Neural cell (in vitro differentiated cells): ENCODE measurements around the gene GABBR2.

Source experiments
- CTCF ChIP-seq: fragments of 450-650 bp; IDR thresholded peaks from 2 replicates; pipeline ENCODE4 v1.5.1; 2014; ENCODE audit warnings: antibody characterized with exemption, mild to moderate bottlenecking, moderate library complexity; ENCODE audit not compliant: poor library complexity, severe bottlenecking
- EP300 ChIP-seq: fragments of 450-650 bp; conservative IDR thresholded peaks from 2 replicates; pipeline ENCODE4 v1.6.1; 2014; ENCODE audit warnings: antibody characterized with exemption, mild to moderate bottlenecking, moderate library complexity; ENCODE audit not compliant: poor library complexity, severe bottlenecking
- EZH2 ChIP-seq: fragments of 200-600, 300-800 bp; shearing (Covaris generic), sonication (generic); IDR thresholded peaks from 2 replicates; pipeline ENCODE4 v1.6.1; 2014; ENCODE audit warnings: antibody characterized with exemption, low read length, borderline replicate concordance, mild to moderate bottlenecking; ENCODE audit not compliant: insufficient read depth, poor library complexity, severe bottlenecking
- MXI1 ChIP-seq: fragments of 450-650 bp; conservative IDR thresholded peaks from 2 replicates; pipeline ENCODE4 v1.6.1; 2014; ENCODE audit warnings: antibody characterized with exemption, mild to moderate bottlenecking; ENCODE audit not compliant: poor library complexity, severe bottlenecking
- POLR2AphosphoS5 ChIP-seq: IDR thresholded peaks from 2 replicates; pipeline ENCODE4 v1.6.1; 2012
- RAD21 ChIP-seq: fragments of 450-650 bp; conservative IDR thresholded peaks from 2 replicates; pipeline ENCODE4 v1.6.1; 2014; ENCODE audit warnings: antibody characterized with exemption, mild to moderate bottlenecking, moderate library complexity
- TF ChIP-seq, protein P1 (sequence below): IDR thresholded peaks from 2 replicates; pipeline ENCODE4 v1.6.1; 2012; ENCODE audit warnings: borderline replicate concordance

GRCh38 chr9:98479967-98480847 lies 228.5 kb downstream of the GABBR2 start:
- TF ChIP-seq RAD21, result no peak
- TF ChIP-seq CTCF, result no peak
- TF ChIP-seq EZH2, result no peak
- TF ChIP-seq EP300, result no peak
- TF ChIP-seq MXI1, result no peak
- TF ChIP-seq, protein P1, sequence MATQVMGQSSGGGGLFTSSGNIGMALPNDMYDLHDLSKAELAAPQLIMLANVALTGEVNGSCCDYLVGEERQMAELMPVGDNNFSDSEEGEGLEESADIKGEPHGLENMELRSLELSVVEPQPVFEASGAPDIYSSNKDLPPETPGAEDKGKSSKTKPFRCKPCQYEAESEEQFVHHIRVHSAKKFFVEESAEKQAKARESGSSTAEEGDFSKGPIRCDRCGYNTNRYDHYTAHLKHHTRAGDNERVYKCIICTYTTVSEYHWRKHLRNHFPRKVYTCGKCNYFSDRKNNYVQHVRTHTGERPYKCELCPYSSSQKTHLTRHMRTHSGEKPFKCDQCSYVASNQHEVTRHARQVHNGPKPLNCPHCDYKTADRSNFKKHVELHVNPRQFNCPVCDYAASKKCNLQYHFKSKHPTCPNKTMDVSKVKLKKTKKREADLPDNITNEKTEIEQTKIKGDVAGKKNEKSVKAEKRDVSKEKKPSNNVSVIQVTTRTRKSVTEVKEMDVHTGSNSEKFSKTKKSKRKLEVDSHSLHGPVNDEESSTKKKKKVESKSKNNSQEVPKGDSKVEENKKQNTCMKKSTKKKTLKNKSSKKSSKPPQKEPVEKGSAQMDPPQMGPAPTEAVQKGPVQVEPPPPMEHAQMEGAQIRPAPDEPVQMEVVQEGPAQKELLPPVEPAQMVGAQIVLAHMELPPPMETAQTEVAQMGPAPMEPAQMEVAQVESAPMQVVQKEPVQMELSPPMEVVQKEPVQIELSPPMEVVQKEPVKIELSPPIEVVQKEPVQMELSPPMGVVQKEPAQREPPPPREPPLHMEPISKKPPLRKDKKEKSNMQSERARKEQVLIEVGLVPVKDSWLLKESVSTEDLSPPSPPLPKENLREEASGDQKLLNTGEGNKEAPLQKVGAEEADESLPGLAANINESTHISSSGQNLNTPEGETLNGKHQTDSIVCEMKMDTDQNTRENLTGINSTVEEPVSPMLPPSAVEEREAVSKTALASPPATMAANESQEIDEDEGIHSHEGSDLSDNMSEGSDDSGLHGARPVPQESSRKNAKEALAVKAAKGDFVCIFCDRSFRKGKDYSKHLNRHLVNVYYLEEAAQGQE, result no peak
- TF ChIP-seq POLR2AphosphoS5, result no peak
